SJSA1 (cell line): ENCODE data around the gene TNFSF15. TPM values are rescaled to one million over a fixed set of nuclear protein-coding genes. Genes with fewer than 3 reads are reported as not detected.

Experiments used
- DNase-seq, 2 experiments: peaks; one replicate each; pipeline ENCODE4 v3.0.0-alpha.2; 2015 to 2020; ENCODE audit warnings: low spot score in 2 of 2, low read depth in 1 of 2
- H3K27ac ChIP-seq: fragments of 250-450 bp; sonication (Bioruptor Pico); 2 replicates; pipeline ENCODE4 v1.5.1; 2020; ENCODE audit warnings: mild to moderate bottlenecking, moderate library complexity
- H3K27me3 ChIP-seq: fragments of 250-450 bp; sonication (Bioruptor Pico); replicated peaks from 2 replicates; pipeline ENCODE4 v1.5.1; 2020; ENCODE audit warnings: mild to moderate bottlenecking, moderate library complexity
- H3K36me3 ChIP-seq: fragments of 250-450 bp; sonication (Bioruptor Pico); 2 replicates; pipeline ENCODE4 v1.5.1; 2020; ENCODE audit warnings: mild to moderate bottlenecking
- H3K4me1 ChIP-seq: fragments of 250-450 bp; sonication (Bioruptor Pico); replicated peaks from 2 replicates; pipeline ENCODE4 v1.6.1; 2021; ENCODE audit warnings: mild to moderate bottlenecking
- H3K4me3 ChIP-seq: fragments of 250-450 bp; sonication (Bioruptor Pico); 2 replicates; pipeline ENCODE4 v1.5.1; 2020; ENCODE audit warnings: mild to moderate bottlenecking
- H3K9me3 ChIP-seq: fragments of 250-450 bp; sonication (Bioruptor Pico); replicated peaks from 2 replicates; pipeline ENCODE4 v1.5.1; 2020; ENCODE audit warnings: mild to moderate bottlenecking
- total RNA-seq: library from RNA; depleted of rRNA; stranded (reverse); fragments of >200 nt; shearing (Covaris generic); gene quantifications from 2 replicates; pipeline ENCODE4 v1.2.3, GENCODE V29; 2014

The TNFSF15 gene
- total RNA-seq, 1 experiment from 2014 or later = not detected

GRCh38 chr9:114791312-114791711 lies 14.5 kb downstream of the TNFSF15 start:
- H3K4me3 ChIP-seq = no peak overlapping the region
- no peak overlapping the region for H3K27ac ChIP-seq
- H3K36me3 ChIP-seq = no peaks in the 10 kb centered on the region
- H3K9me3 ChIP-seq = no peaks in the 10 kb centered on the region
- H3K27me3 ChIP-seq = no peaks in the 10 kb centered on the region
- no peaks in the 10 kb centered on the region for H3K4me1 ChIP-seq
- no peak for DNase-seq

GRCh38 chr9:114790521-114790920 lies 15.3 kb downstream of the TNFSF15 start:
- Histone ChIP-seq H3K27me3 (no peaks in the 10 kb centered on the region), H3K4me3 (no peak overlapping the region), H3K9me3 (no peaks in the 10 kb centered on the region), H3K36me3 (no peaks in the 10 kb centered on the region), H3K27ac (no peak overlapping the region), H3K4me1 (no peaks in the 10 kb centered on the region)
- no peak for DNase-seq

GRCh38 chr9:114789006-114789405 lies 16.8 kb downstream of the TNFSF15 start:
- H3K36me3 ChIP-seq = no peaks in the 10 kb centered on the region
- no peaks in the 10 kb centered on the region for H3K4me1 ChIP-seq
- DNase-seq = no peak
- H3K4me3 ChIP-seq = no peak overlapping the region
- H3K9me3 ChIP-seq = no peaks in the 10 kb centered on the region
- no peaks in the 10 kb centered on the region for H3K27me3 ChIP-seq
- no peak overlapping the region for H3K27ac ChIP-seq

- Histone ChIP-seq H3K4me1 (no peaks in the 10 kb centered on the region), H3K27ac (no peak overlapping the region), H3K4me3 (no peak overlapping the region), H3K27me3 (no peaks in the 10 kb centered on the region), H3K36me3 (no peaks in the 10 kb centered on the region), H3K9me3 (no peaks in the 10 kb centered on the region)
- DNase-seq = no peak
These were observed 17.9 kb downstream of the TNFSF15 start for GRCh38 chr9:114787781-114788498.

- DNase-seq = no peak
These were observed 18.6 kb downstream of the TNFSF15 start for GRCh38 chr9:114787214-114787613.

GRCh38 chr9:114785866-114786650 lies 19.8 kb downstream of the TNFSF15 start:
- H3K36me3 ChIP-seq = no peaks in the 10 kb centered on the region
- no peak for DNase-seq
- no peaks in the 10 kb centered on the region for H3K4me1 ChIP-seq
- H3K9me3 ChIP-seq = no peaks in the 10 kb centered on the region
- H3K4me3 ChIP-seq = no peak overlapping the region
- H3K27ac ChIP-seq = no peak overlapping the region
- H3K27me3 ChIP-seq = no peaks in the 10 kb centered on the region

More at GRCh38 chr9:114787214-114787613, 18.6 kb downstream of the TNFSF15 start:
- no peaks in the 10 kb centered on the region for H3K9me3 ChIP-seq
- no peaks in the 10 kb centered on the region for H3K36me3 ChIP-seq
- H3K27me3 ChIP-seq = no peaks in the 10 kb centered on the region
- H3K4me1 ChIP-seq = no peaks in the 10 kb centered on the region
- no peak overlapping the region for H3K27ac ChIP-seq
- H3K4me3 ChIP-seq = no peak overlapping the region

GRCh38 chr9:114784721-114785279 lies 21.0 kb downstream of the TNFSF15 start:
- H3K4me1 ChIP-seq = no peaks in the 10 kb centered on the region
- no peaks in the 10 kb centered on the region for H3K27me3 ChIP-seq
- H3K27ac ChIP-seq = no peak overlapping the region
- H3K9me3 ChIP-seq = no peaks in the 10 kb centered on the region
- H3K4me3 ChIP-seq = no peak overlapping the region
- H3K36me3 ChIP-seq = no peaks in the 10 kb centered on the region
- DNase-seq = no peak

- Histone ChIP-seq H3K27ac (no peak overlapping the region), H3K4me1 (no peaks in the 10 kb centered on the region), H3K4me3 (no peak overlapping the region), H3K36me3 (no peaks in the 10 kb centered on the region), H3K27me3 (no peaks in the 10 kb centered on the region), H3K9me3 (no peaks in the 10 kb centered on the region)
- no peak for DNase-seq
These were observed 23.3 kb downstream of the TNFSF15 start for GRCh38 chr9:114782586-114782985.

- no peak overlapping the region for H3K4me3 ChIP-seq
- no peaks in the 10 kb centered on the region for H3K9me3 ChIP-seq
- DNase-seq = no peak
These were observed 26.4 kb downstream of the TNFSF15 start for GRCh38 chr9:114779352-114779845.

GRCh38 chr9:114777821-114778609 lies 27.8 kb downstream of the TNFSF15 start:
- H3K4me3 ChIP-seq = no peak overlapping the region
- H3K27me3 ChIP-seq = 0 out of 2 replicates have a peak, but pooled peaks cover 2% of the 10 kb centered on the region
- no peaks in the 10 kb centered on the region for H3K36me3 ChIP-seq
- no peaks in the 10 kb centered on the region for H3K4me1 ChIP-seq
- no peak overlapping the region for H3K27ac ChIP-seq
- no peak for DNase-seq
- H3K9me3 ChIP-seq = no peaks in the 10 kb centered on the region

More at GRCh38 chr9:114779352-114779845, 26.4 kb downstream of the TNFSF15 start:
- Histone ChIP-seq H3K36me3 (no peaks in the 10 kb centered on the region), H3K27ac (no peak overlapping the region), H3K27me3 (0 out of 2 replicates have a peak, but pooled peaks cover 2% of the 10 kb centered on the region), H3K4me1 (no peaks in the 10 kb centered on the region)

GRCh38 chr9:114776683-114777399 lies 29.0 kb downstream of the TNFSF15 start:
- Histone ChIP-seq H3K27ac (no peak overlapping the region), H3K9me3 (no peaks in the 10 kb centered on the region), H3K36me3 (no peaks in the 10 kb centered on the region), H3K27me3 (0 out of 2 replicates have a peak, but pooled peaks cover 2% of the 10 kb centered on the region), H3K4me1 (no peaks in the 10 kb centered on the region), H3K4me3 (no peak overlapping the region)
- no peak for DNase-seq

GRCh38 chr9:114775981-114776380 lies 29.9 kb downstream of the TNFSF15 start:
- Histone ChIP-seq H3K27ac (no peak overlapping the region), H3K27me3 (0 out of 2 replicates have a peak, but pooled peaks cover 2% of the 10 kb centered on the region), H3K9me3 (no peaks in the 10 kb centered on the region), H3K4me1 (no peaks in the 10 kb centered on the region), H3K36me3 (no peaks in the 10 kb centered on the region), H3K4me3 (no peak overlapping the region)
- no peak for DNase-seq

- H3K9me3 ChIP-seq = no peaks in the 10 kb centered on the region
- DNase-seq = no peak
- no peak overlapping the region for H3K27ac ChIP-seq
These were observed 30.7 kb downstream of the TNFSF15 start for GRCh38 chr9:114775121-114775520.

More at GRCh38 chr9:114775121-114775520, 30.7 kb downstream of the TNFSF15 start:
- H3K27me3 ChIP-seq = 0 out of 2 replicates have a peak, but pooled peaks cover 2% of the 10 kb centered on the region
- H3K36me3 ChIP-seq = no peaks in the 10 kb centered on the region
- H3K4me3 ChIP-seq = no peak overlapping the region
- H3K4me1 ChIP-seq = no peaks in the 10 kb centered on the region
